ENCODE data around the gene DTX3L. TPM values are rescaled to one million over a fixed set of nuclear protein-coding genes. Genes with fewer than 3 reads are reported as not detected.

Gene DTX3L
- total and polyA plus RNA-seq, 9 of the 15 experiments (the other 6 are each of a cell fraction or from before 2014, with no cell fraction given), result 2.3 to 6.5 (median 3.0) TPM

- no TSS peak for BruUV-seq (replicated peaks)
- in situ Hi-C loops (cut with MboI) (no loop called here), intact Hi-C loops (cut with micrococcal nuclease) (no loop called here)
- ChIA-PET CTCF (ENCODE audit: low intra/inter-chr PET ratio) (no interaction called here), POLR2A (no interaction called here)
- Histone ChIP-seq H3K27me3 (ENCODE audit: control insufficient read depth in 2 of 2, insufficient read depth in 2 of 2, low read length in 2 of 2) (peaks cover 0 to 3% of the 10 kb centered on the region in 2 experiments; a peak in 1 of 5 replicates), H3K9me3 (replicated peaks; ENCODE audit: control insufficient read depth, insufficient read depth, low read depth, low read length) (no peaks in the 10 kb centered on the region; the same call in 1 of the 2 replicates), H3K4me1 (replicated peaks in 1 of 2; ENCODE audit: control insufficient read depth in 2 of 2, insufficient read depth in 2 of 2, low read length in 2 of 2) (no peaks in the 10 kb centered on the region), H3K9me1 (ENCODE audit: control insufficient read depth, insufficient read depth, low read length) (no peaks in the 10 kb centered on the region), H3K27ac (ENCODE audit: extremely low read depth, low read depth, low read length) (no peak overlapping the region), H3K4me3 (no peak overlapping the region), H3K4me2 (ENCODE audit: insufficient read depth, low read length) (no peak overlapping the region), H4K20me1 (replicated peaks; ENCODE audit: control insufficient read depth, insufficient read depth, low read length) (no peaks in the 10 kb centered on the region), H3K79me2 (ENCODE audit: control insufficient read depth, insufficient read depth, low read length) (no peaks in the 10 kb centered on the region), H3K36me3 (ENCODE audit: control insufficient read depth, insufficient read depth, low read length) (no peaks in the 10 kb centered on the region), H3K9ac (ENCODE audit: insufficient read depth in 1 of 2, low read depth in 2 of 2, low read length in 2 of 2) (no peak overlapping the region), H2AFZ (ENCODE audit: low read depth, low read length) (no peak overlapping the region)
- WGBS (ENCODE audit: insufficient coverage, low coverage, missing lambda C conversion rate), result 0% methylated on average over 4 of the region's 4 CpGs
- DNase-seq (ENCODE audit: extremely low read depth in 1 of 4, low spot score in 3 of 4) (no peak), FAIRE-seq (no peak), ATAC-seq (no peak)
- TF ChIP-seq ZBTB7A (IDR thresholded peaks at IDR 0.05; ENCODE audit: borderline replicate concordance, control insufficient read depth, low read depth, low read length) (no peak), NFE2 (IDR thresholded peaks at IDR 0.05; ENCODE audit: low read depth) (no peak), RFX7 (CRISPR knock-in tag; IDR thresholded peaks at IDR 0.05) (no peak), TCF7 (IDR thresholded peaks at IDR 0.05; ENCODE audit: borderline replicate concordance) (no peak), ZSCAN29 (IDR thresholded peaks at IDR 0.05) (no peak), ZNF586 (CRISPR knock-in tag; conservative IDR thresholded peaks at IDR 0.05) (no peak), SAFB (IDR thresholded peaks at IDR 0.05; ENCODE audit: borderline replicate concordance, low read depth, low read length) (no peak), YY1 (IDR thresholded peaks at IDR 0.05; ENCODE audit: borderline replicate concordance in 1 of 3, control insufficient read depth in 1 of 3, extremely low read depth in 1 of 3, insufficient read depth in 3 of 3, insufficient read length in 1 of 3, insufficient replicate concordance in 2 of 3, low read depth in 1 of 3, low read length in 2 of 3) (no peak), NFYB (IDR thresholded peaks at IDR 0.05; ENCODE audit: extremely low read depth, insufficient read length) (no peak), UBTF (IDR thresholded peaks at IDR 0.05; ENCODE audit: borderline replicate concordance in 1 of 2, low read depth in 2 of 2, low read length in 2 of 2) (no peak)
- TF ChIP-seq, protein P1, sequence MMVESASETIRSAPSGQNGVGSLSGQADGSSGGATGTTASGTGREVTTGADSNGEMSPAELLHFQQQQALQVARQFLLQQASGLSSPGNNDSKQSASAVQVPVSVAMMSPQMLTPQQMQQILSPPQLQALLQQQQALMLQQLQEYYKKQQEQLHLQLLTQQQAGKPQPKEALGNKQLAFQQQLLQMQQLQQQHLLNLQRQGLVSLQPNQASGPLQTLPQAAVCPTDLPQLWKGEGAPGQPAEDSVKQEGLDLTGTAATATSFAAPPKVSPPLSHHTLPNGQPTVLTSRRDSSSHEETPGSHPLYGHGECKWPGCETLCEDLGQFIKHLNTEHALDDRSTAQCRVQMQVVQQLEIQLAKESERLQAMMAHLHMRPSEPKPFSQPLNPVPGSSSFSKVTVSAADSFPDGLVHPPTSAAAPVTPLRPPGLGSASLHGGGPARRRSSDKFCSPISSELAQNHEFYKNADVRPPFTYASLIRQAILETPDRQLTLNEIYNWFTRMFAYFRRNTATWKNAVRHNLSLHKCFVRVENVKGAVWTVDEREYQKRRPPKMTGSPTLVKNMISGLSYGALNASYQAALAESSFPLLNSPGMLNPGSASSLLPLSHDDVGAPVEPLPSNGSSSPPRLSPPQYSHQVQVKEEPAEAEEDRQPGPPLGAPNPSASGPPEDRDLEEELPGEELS (CRISPR knock-in tag; IDR thresholded peaks at IDR 0.05; ENCODE audit: borderline replicate concordance), result no peak
- TF ChIP-seq, protein P2, sequence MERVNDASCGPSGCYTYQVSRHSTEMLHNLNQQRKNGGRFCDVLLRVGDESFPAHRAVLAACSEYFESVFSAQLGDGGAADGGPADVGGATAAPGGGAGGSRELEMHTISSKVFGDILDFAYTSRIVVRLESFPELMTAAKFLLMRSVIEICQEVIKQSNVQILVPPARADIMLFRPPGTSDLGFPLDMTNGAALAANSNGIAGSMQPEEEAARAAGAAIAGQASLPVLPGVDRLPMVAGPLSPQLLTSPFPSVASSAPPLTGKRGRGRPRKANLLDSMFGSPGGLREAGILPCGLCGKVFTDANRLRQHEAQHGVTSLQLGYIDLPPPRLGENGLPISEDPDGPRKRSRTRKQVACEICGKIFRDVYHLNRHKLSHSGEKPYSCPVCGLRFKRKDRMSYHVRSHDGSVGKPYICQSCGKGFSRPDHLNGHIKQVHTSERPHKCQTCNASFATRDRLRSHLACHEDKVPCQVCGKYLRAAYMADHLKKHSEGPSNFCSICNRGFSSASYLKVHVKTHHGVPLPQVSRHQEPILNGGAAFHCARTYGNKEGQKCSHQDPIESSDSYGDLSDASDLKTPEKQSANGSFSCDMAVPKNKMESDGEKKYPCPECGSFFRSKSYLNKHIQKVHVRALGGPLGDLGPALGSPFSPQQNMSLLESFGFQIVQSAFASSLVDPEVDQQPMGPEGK (CRISPR knock-in tag; IDR thresholded peaks at IDR 0.05; ENCODE audit: borderline replicate concordance), result no peak
- TF ChIP-seq, protein P3, sequence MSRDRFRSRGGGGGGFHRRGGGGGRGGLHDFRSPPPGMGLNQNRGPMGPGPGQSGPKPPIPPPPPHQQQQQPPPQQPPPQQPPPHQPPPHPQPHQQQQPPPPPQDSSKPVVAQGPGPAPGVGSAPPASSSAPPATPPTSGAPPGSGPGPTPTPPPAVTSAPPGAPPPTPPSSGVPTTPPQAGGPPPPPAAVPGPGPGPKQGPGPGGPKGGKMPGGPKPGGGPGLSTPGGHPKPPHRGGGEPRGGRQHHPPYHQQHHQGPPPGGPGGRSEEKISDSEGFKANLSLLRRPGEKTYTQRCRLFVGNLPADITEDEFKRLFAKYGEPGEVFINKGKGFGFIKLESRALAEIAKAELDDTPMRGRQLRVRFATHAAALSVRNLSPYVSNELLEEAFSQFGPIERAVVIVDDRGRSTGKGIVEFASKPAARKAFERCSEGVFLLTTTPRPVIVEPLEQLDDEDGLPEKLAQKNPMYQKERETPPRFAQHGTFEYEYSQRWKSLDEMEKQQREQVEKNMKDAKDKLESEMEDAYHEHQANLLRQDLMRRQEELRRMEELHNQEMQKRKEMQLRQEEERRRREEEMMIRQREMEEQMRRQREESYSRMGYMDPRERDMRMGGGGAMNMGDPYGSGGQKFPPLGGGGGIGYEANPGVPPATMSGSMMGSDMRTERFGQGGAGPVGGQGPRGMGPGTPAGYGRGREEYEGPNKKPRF (IDR thresholded peaks at IDR 0.05; ENCODE audit: low read depth, low read length), result no peak
Measured at GRCh38 chr3:122606330-122606729, 42.2 kb downstream of the DTX3L start.

All from K562 (cell line).